Measurements from ENCODE around the gene ENOSF1. TPM values are rescaled to one million over a fixed set of nuclear protein-coding genes. Genes with fewer than 3 reads are reported as not detected.

ENOSF1 gene
- total and polyA plus RNA-seq, 10 of the 15 experiments (the other 5 are each of a cell fraction or from before 2014, with no cell fraction given) = 12.5 to 43.3 (median 29.5) TPM

DNA sequence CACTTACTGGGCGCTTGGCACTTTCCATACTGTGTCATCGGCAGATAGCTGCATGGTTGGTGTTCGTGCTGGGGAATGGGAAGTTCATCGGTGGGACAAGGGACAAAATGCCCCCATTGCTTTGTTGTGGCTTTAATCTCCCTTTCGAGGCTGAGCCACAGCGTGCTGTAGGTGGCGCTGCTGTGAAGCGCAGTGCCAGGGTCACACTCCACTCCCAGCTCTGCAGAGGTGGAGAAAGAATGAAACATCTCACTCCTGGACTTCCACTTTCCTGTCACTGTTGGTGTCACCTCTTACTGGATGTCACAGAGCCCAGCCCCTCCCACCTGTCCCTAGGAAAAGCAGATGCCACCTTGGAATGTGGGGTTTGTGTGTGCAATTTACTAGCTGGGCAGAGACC, 46.3 kb downstream of the ENOSF1 start:
- CTCF ChIA-PET = no interaction called here
- FAIRE-seq (no peak), ATAC-seq (peak; percentile 47; the same call in 2 of the 3 replicates), DNase-seq (ENCODE audit: low read depth, low spot score) (no peak)
- H3K9me3 ChIP-seq (replicated peaks; ENCODE audit: control insufficient read depth, insufficient read depth, low read length) = peaks cover 6% of the 10 kb centered on the region; the same call in 2 of the 3 replicates
- WGBS (ENCODE audit: insufficient coverage, insufficient replicate concordance, low lambda C conversion rate, missing lambda C conversion rate) = 98% methylated on average over 8 of the region's 8 CpGs
- no peak overlapping the region for H3K9ac ChIP-seq (ENCODE audit: control insufficient read depth, insufficient read depth, low read length)
- H3K4me2 ChIP-seq (ENCODE audit: control insufficient read depth, insufficient read depth) = no peak overlapping the region
- no peak overlapping the region for H2AFZ ChIP-seq (ENCODE audit: control insufficient read depth, low read depth, low read length)
- in situ Hi-C loops (cut with MboI) (no loop called here), intact Hi-C loops (cut with micrococcal nuclease; ENCODE audit: unreplicated experiment) (no loop called here)
- H3K36me3 ChIP-seq (ENCODE audit: control insufficient read depth in 2 of 2, insufficient read depth in 2 of 2, low read length in 1 of 2) = peaks cover 16 to 29% of the 10 kb centered on the region in 2 experiments
- SMC1A ChIA-PET (ENCODE audit: uncharacterized antibody, unreplicated experiment) = no interaction called here
- BruUV-seq (replicated peaks) = no TSS peak
- H3K79me2 ChIP-seq (ENCODE audit: control insufficient read depth, insufficient read depth, low read length) = peaks cover 15% of the 10 kb centered on the region
- H3K27ac ChIP-seq (ENCODE audit: control insufficient read depth, insufficient read depth) = no peak overlapping the region
- no peak for TF ChIP-seq FOXM1 (IDR thresholded peaks at IDR 0.05; ENCODE audit: low read depth, low read length)
- TF ChIP-seq, protein P1, sequence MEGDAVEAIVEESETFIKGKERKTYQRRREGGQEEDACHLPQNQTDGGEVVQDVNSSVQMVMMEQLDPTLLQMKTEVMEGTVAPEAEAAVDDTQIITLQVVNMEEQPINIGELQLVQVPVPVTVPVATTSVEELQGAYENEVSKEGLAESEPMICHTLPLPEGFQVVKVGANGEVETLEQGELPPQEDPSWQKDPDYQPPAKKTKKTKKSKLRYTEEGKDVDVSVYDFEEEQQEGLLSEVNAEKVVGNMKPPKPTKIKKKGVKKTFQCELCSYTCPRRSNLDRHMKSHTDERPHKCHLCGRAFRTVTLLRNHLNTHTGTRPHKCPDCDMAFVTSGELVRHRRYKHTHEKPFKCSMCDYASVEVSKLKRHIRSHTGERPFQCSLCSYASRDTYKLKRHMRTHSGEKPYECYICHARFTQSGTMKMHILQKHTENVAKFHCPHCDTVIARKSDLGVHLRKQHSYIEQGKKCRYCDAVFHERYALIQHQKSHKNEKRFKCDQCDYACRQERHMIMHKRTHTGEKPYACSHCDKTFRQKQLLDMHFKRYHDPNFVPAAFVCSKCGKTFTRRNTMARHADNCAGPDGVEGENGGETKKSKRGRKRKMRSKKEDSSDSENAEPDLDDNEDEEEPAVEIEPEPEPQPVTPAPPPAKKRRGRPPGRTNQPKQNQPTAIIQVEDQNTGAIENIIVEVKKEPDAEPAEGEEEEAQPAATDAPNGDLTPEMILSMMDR (IDR thresholded peaks at IDR 0.05 in 2 of 3, conservative IDR thresholded peaks at IDR 0.05 in 1 of 3; ENCODE audit: control insufficient read depth in 2 of 3, extremely low read depth in 1 of 3, insufficient read depth in 1 of 3, low read depth in 3 of 3, low read length in 3 of 3) = peak in 2 of 3 experiments; percentile 21 to 25; a peak in 2 of 6 replicates
- no peak overlapping the region for H3K4me3 ChIP-seq
- POLR2A ChIA-PET = no interaction called here
- no peaks in the 10 kb centered on the region for H4K20me1 ChIP-seq (ENCODE audit: control insufficient read depth, insufficient read depth)
- RAD21 ChIA-PET (ENCODE audit: unreplicated experiment) = no interaction called here
- H3K4me1 ChIP-seq (ENCODE audit: control insufficient read depth, insufficient read depth, low read length) = no peaks in the 10 kb centered on the region; the same call in 1 of the 2 replicates
- no peaks in the 10 kb centered on the region for H3K27me3 ChIP-seq (replicated peaks in 1 of 2; ENCODE audit: control insufficient read depth in 2 of 2, insufficient read depth in 2 of 2, low read length in 1 of 2)

DNA sequence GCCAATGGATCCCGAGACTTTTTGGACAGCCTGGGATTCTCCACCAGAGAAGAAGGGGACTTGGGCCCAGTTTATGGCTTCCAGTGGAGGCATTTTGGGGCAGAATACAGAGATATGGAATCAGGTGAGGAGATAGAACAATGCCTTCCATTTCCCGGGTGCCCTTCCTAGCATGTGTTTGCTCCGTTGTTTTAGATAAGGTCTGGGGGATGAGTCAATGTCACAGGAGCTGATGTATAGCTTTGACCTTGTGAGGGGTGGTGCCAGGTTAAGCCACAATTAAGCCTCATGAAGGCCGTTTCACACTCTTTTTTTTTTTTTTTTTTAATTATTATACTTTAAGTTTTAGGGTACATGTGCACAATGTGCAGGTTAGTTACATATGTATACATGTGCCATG, 50.2 kb downstream of the ENOSF1 start:
- Histone ChIP-seq H3K9me3 (replicated peaks; ENCODE audit: control insufficient read depth, insufficient read depth, low read length) (peaks cover 6% of the 10 kb centered on the region; the same call in 2 of the 3 replicates), H3K27me3 (replicated peaks in 1 of 2; ENCODE audit: control insufficient read depth in 2 of 2, insufficient read depth in 2 of 2, low read length in 1 of 2) (no peaks in the 10 kb centered on the region), H3K79me2 (ENCODE audit: control insufficient read depth, insufficient read depth, low read length) (peaks cover 45% of the 10 kb centered on the region), H3K27ac (ENCODE audit: control insufficient read depth, insufficient read depth) (no peak overlapping the region), H3K9ac (ENCODE audit: control insufficient read depth, insufficient read depth, low read length) (no peak overlapping the region), H3K4me2 (ENCODE audit: control insufficient read depth, insufficient read depth) (no peak overlapping the region), H2AFZ (ENCODE audit: control insufficient read depth, low read depth, low read length) (no peak overlapping the region), H3K4me3 (no peak overlapping the region), H3K4me1 (ENCODE audit: control insufficient read depth, insufficient read depth, low read length) (peaks cover 4% of the 10 kb centered on the region), H4K20me1 (ENCODE audit: control insufficient read depth, insufficient read depth) (no peaks in the 10 kb centered on the region), H3K36me3 (ENCODE audit: control insufficient read depth in 2 of 2, insufficient read depth in 2 of 2, low read length in 1 of 2) (peaks cover 11 to 26% of the 10 kb centered on the region in 2 experiments; a peak in 3 of 4 replicates)
- ChIA-PET CTCF (interaction anchor here (0.6 kb wide), 1 partner anchor 55 kb away, joined by 3 read pairs; no protein-coding TSS in a partner anchor), SMC1A (ENCODE audit: uncharacterized antibody, unreplicated experiment) (no interaction called here), POLR2A (interaction anchor here (0.7 kb wide), 1 partner anchor 8 kb away, joined by 4 read pairs; no protein-coding TSS in a partner anchor), RAD21 (ENCODE audit: unreplicated experiment) (no interaction called here)
- TF ChIP-seq CREB1 (IDR thresholded peaks at IDR 0.05; ENCODE audit: low read depth) = no peak
- no peak for TF ChIP-seq NFYA (IDR thresholded peaks at IDR 0.05; ENCODE audit: borderline replicate concordance, low read depth, low read length)
- BruUV-seq (replicated peaks) = no TSS peak
- in situ Hi-C loops (cut with MboI) (no loop called here), intact Hi-C loops (cut with micrococcal nuclease; ENCODE audit: unreplicated experiment) (no loop called here)
- DNase-seq (ENCODE audit: low read depth, low spot score) (no peak), FAIRE-seq (no peak), ATAC-seq (no peak)
- 91% methylated on average over 4 of the region's 4 CpGs for WGBS (ENCODE audit: insufficient coverage, insufficient replicate concordance, low lambda C conversion rate, missing lambda C conversion rate)

Data from GM12878 (cell line).